NCI-H2196 (cell line): ENCODE measurements around the gene MACROD2.

ENCODE experiments used
- DNase-seq: peaks from one replicate; lab custom pipeline; 2025; ENCODE audit not compliant: unreplicated experiment; lab: John Stamatoyannopoulos, UW

MACROD2 gene

GRCh38 chr20:15061955-15062354 is 1066.6 kb downstream of the MACROD2 start:
- DNase-seq: no peak

GRCh38 chr20:15063081-15063480 is 1067.8 kb downstream of the MACROD2 start:
- no peak for DNase-seq

GRCh38 chr20:15064741-15065140 is 1069.4 kb downstream of the MACROD2 start:
- DNase-seq: no peak

GRCh38 chr20:15065794-15066193 is 1070.5 kb downstream of the MACROD2 start:
- no peak for DNase-seq

GRCh38 chr20:15068486-15068885 is 1073.2 kb downstream of the MACROD2 start:
- no peak for DNase-seq

GRCh38 chr20:15069355-15069754 is 1074.0 kb downstream of the MACROD2 start:
- no peak for DNase-seq

- no peak for DNase-seq
Observed at GRCh38 chr20:15071085-15071808, 1075.9 kb downstream of the MACROD2 start.

GRCh38 chr20:15072316-15072715 is 1077.0 kb downstream of the MACROD2 start:
- DNase-seq: no peak

- no peak for DNase-seq
Observed at GRCh38 chr20:15075586-15075985, 1080.3 kb downstream of the MACROD2 start.

GRCh38 chr20:15076785-15077184 is 1081.5 kb downstream of the MACROD2 start:
- DNase-seq: peak; percentile 28

GRCh38 chr20:15077733-15078250 is 1082.5 kb downstream of the MACROD2 start:
- DNase-seq: no peak

GRCh38 chr20:15079594-15080340 is 1084.5 kb downstream of the MACROD2 start:
- DNase-seq: no peak

- no peak for DNase-seq
Observed at GRCh38 chr20:15081261-15081660, 1085.9 kb downstream of the MACROD2 start.

- DNase-seq: no peak
Observed at GRCh38 chr20:15091421-15092037, 1096.2 kb downstream of the MACROD2 start.

GRCh38 chr20:15098351-15098750 is 1103.0 kb downstream of the MACROD2 start:
- no peak for DNase-seq

GRCh38 chr20:15099130-15099529 is 1103.8 kb downstream of the MACROD2 start:
- DNase-seq: no peak

GRCh38 chr20:15100506-15101160 is 1105.3 kb downstream of the MACROD2 start:
- DNase-seq: no peak

- no peak for DNase-seq
Observed at GRCh38 chr20:15107931-15108330, 1112.6 kb downstream of the MACROD2 start.

- no peak for DNase-seq
Observed at GRCh38 chr20:15109494-15109893, 1114.2 kb downstream of the MACROD2 start.

- DNase-seq: no peak
Observed at GRCh38 chr20:15111654-15112053, 1116.3 kb downstream of the MACROD2 start.

GRCh38 chr20:15113144-15113773 is 1117.9 kb downstream of the MACROD2 start:
- DNase-seq: no peak
